Keratinocyte (primary cell): Measurements from ENCODE around the gene NHSL2.

Source experiments
- CTCF ChIP-seq, 3 experiments: IDR thresholded peaks in 1 of 3; conservative IDR thresholded peaks in 1 of 3; optimal IDR thresholded peaks in 1 of 3; 2 replicates in 2 of 3; 3 replicates in 1 of 3; pipeline versions ENCODE3 to v1.5.1; 2011; ENCODE audit warnings: low read length in 3 of 3, mild to moderate bottlenecking in 3 of 3, moderate library complexity in 2 of 3, control low read depth in 1 of 3, inconsistent platforms in 1 of 3; ENCODE audit not compliant: insufficient read depth in 2 of 3; ENCODE audit errors: extremely low read depth in 1 of 3
- EZH2 ChIP-seq: IDR thresholded peaks from one replicate; pipeline ENCODE4 v1.6.1; 2012; ENCODE audit warnings: inconsistent platforms, mild to moderate bottlenecking, low read length, moderate library complexity

- TF ChIP-seq CTCF (optimal IDR thresholded peaks at IDR 0.05 in 1 of 3, IDR thresholded peaks at IDR 0.05 in 1 of 3, conservative IDR thresholded peaks at IDR 0.05 in 1 of 3; ENCODE audit: extremely low read depth in 1 of 3, insufficient read depth in 2 of 3, low read length in 3 of 3): no peak
- TF ChIP-seq EZH2: no peak
Measured at GRCh38 chrX:71941145-71941544, 30.5 kb downstream of the NHSL2 start.
